HG02943 (cell line): Measurements from ENCODE around the gene UST.
A peak's percentile ranks its signal among the peaks of the same experiment; 100 is the strongest.
"Not testable (repeated sequence)": the region's sequence is repeated elsewhere in the genome, so short reads cannot be mapped to it uniquely, and the experiment has no call there.

ENCODE experiments used
- ATAC-seq: cut with Tn5 transposase; IDR thresholded peaks from one replicate; pipeline ENCODE4 v1.9.1; 2021; ENCODE audit warnings: mild to moderate bottlenecking, low read depth, moderate library complexity; ENCODE audit not compliant: unreplicated experiment

The UST gene

GRCh38 chr6:148857798-148858390, 111.1 kb downstream of the UST start:
- ATAC-seq, result no peak

- not testable (repeated sequence) for ATAC-seq
These were observed 117.3 kb downstream of the UST start for GRCh38 chr6:148864132-148864531.

- ATAC-seq, result no peak
These were observed 118.1 kb downstream of the UST start for GRCh38 chr6:148864941-148865340.

GRCh38 chr6:148866657-148867268, 119.9 kb downstream of the UST start:
- peak; percentile 80 for ATAC-seq

GRCh38 chr6:148867862-148868261, 121.0 kb downstream of the UST start:
- no peak for ATAC-seq

- ATAC-seq, result no peak
These were observed 121.5 kb downstream of the UST start for GRCh38 chr6:148868314-148868713.

- ATAC-seq, result no peak
These were observed 122.1 kb downstream of the UST start for GRCh38 chr6:148868901-148869300.

- ATAC-seq, result no peak
These were observed 122.8 kb downstream of the UST start for GRCh38 chr6:148869585-148869984.

- ATAC-seq, result no peak
These were observed 126.3 kb downstream of the UST start for GRCh38 chr6:148873154-148873553.

- no peak for ATAC-seq
These were observed 127.0 kb downstream of the UST start for GRCh38 chr6:148873868-148874267.

GRCh38 chr6:148874698-148875293, 128.0 kb downstream of the UST start:
- ATAC-seq, result no peak

GRCh38 chr6:148878683-148879082, 131.9 kb downstream of the UST start:
- ATAC-seq, result no peak

- not testable (repeated sequence) for ATAC-seq
These were observed 133.9 kb downstream of the UST start for GRCh38 chr6:148880742-148881141.

- ATAC-seq, result no peak
These were observed 134.9 kb downstream of the UST start for GRCh38 chr6:148881593-148882311.

- no peak for ATAC-seq
These were observed 136.4 kb downstream of the UST start for GRCh38 chr6:148883270-148883669.

GRCh38 chr6:148884461-148884860, 137.6 kb downstream of the UST start:
- ATAC-seq, result no peak

GRCh38 chr6:148885136-148885865, 138.5 kb downstream of the UST start:
- ATAC-seq, result no peak

GRCh38 chr6:148885925-148886845, 139.4 kb downstream of the UST start:
- ATAC-seq, result no peak

GRCh38 chr6:148887181-148887580, 140.4 kb downstream of the UST start:
- no peak for ATAC-seq

- ATAC-seq, result no peak
These were observed 142.0 kb downstream of the UST start for GRCh38 chr6:148888856-148889255.
